NCI-H1694 (cell line): Measurements from ENCODE around the gene NENF.

Source experiments
- DNase-seq: peaks from one replicate; lab custom pipeline; 2025; lab: John Stamatoyannopoulos, UW

The NENF gene

DNA sequence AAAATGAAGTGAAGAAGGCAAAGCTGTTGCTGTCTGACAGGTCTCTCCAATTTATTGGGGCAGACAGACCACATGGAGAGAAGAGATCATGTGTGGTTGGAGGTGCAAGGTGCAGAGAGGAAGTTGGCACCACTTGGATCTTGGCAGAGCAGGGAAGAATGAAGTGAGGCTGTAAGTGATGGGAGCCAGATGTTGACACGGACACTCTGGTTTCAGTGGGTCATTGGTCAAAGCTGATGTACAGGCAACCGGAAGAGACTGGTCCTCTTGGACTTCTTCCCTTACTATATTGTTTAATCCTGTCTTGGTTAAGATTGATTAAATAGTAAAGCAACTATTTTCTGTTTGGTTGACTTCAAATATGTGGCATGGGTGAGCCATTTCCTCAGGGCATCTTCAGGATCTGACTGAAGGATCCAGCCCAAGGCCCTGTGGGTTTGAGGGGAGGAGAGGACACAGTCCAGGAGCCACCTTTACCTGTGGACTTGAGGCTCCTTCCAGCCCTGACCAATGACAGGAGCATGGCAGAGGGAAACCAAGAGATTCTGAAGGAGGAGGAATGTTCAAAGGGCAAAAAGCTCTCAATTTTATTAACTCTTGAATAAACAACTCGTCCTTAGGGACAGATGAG is 49.4 kb downstream of the NENF start:
- no peak for DNase-seq

DNA sequence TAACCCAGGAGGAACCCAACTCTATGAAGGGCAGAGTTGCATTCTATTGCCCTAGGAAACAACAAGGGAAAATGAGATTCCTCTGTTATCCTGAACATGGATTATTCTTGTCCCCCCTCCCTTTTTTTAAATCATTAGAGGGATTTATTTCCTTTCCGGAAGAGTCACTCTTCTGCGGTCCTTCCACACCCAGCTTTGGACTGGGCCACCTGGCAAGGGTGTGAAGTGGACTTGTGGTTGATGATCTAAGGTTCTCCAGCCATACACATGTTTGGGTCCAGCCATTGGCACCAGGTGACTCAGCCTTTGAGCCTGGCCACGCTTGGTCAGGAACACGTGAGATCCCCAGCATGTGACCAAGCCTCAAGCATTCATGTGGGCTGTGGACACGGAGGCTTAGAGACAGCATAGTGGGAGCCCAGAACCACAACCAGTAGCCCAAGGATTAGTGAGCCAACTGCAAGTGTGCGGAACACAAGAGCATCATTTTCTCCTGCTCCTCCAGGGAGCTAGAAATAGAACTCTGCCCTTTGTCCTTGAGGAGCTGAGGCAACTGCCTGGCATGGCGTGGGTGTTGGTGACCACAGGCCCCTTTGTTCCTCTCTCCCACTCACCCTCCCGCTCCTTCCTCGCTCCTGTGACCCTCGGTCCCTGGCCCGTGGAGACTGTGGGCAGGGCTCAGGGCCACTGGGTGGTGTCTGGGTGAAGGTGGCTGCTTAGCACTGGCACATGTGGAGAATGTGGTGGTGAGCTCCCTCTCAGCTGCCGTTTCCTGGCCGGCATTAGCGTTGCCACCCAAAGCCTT is 50.1 kb downstream of the NENF start:
- no peak for DNase-seq

DNA sequence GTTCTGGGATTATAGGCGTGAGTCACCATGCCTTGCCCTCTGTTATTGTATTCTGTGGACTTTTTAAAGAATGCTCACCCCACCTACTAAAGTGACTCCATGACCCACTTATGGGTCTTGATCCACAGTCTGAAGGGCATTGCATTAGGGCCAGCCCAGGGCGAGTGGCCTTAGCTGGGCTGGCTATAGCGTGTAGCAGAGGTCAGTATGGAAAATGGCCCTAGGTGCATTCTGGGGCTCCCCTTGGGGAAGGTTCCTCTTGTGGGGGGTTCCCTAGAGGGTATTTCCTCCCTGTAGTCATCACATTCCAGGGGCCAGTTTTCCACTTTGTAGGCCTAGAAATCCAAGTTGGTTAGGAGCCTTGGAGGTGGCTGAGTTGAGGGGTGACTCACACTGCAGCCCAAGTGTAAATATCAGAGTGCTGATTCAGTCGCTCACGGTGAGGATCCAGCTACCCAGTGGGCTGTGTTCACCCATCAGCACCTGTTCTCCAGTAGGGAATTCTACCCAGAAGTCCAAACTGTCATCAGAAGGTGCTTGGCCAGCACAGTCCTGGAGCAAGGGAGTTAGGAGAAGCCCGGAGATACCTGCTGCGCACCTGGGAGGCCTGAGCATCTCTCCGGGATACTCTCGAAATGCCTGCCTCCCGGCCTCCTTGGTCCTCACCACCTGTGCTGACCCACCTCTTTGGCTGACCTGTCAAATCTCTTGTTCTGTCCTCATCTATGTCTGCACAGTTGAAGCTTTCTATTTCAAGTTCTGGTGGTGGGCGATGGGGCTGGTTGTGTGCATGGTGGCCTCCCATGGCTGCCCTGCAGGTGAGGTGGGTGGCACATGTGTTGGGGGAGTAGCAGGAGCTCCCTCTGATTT is 52.2 kb downstream of the NENF start:
- no peak for DNase-seq

DNA sequence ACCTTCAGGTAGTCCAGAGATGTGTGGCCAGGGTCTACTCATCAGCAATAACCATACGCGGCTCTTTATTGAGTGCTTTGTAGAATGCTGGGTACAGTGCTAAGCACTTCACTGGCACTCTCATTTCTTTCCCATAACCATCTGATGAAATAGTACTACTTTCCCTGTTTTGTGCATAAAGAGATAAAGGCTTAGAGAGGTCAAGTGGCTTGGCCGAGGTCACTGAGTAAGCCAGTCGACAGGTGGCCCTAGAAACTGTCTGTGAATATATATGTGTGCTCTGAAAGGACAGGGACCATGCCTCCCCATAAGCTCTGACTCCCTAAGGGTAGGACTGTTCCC is 52.8 kb downstream of the NENF start:
- DNase-seq: no peak

DNA sequence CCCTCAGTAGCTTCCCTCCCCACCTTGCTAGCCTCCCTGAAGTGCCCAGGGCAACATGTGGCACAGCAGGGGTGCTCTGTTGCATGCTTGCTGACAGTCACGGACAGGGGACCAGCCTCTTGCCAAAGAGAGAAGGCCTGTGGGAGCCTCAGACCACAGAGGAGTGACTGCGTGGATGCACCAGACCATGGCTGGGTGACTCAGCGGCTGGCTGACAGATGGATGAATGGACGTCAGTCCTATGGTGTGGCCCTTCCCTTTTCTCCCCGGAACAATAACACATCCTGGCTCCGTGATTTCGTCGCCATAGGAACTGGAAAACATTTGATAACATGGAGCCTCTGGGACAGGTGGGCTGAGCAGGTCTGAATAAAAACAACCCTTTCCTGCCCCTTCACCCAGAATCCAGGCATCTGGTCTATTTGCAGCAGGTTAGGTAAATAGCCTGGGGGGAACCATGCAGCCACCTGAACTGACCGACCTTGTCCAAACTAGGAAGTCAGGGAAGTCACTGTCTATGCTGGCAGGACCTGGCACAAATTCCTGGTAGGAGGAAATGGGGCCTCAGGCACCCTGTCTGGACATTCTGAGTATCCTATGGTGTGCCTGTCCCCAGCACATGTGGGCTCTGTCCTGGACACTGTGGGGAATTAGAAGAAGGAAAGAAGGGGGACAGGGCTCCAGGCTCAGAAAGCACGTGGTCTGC is 53.3 kb downstream of the NENF start:
- no peak for DNase-seq

DNA sequence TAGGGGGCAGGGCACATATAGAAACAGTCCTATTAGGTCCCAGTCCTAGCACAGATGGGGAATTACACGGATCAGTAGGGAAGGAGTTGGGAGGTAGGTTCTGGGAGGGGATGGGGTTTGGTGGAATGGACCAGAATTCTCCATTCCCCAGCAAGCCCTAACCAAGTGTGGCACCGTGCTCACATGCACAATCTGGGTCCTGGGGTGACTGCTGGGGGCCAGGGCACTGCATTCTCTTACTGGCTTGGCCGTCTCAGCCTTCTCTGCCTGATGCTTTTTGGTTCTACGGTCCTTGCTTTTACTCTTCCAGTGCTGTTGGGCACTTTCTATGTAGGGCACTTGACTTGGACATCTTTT is 53.9 kb downstream of the NENF start:
- DNase-seq: no peak

DNA sequence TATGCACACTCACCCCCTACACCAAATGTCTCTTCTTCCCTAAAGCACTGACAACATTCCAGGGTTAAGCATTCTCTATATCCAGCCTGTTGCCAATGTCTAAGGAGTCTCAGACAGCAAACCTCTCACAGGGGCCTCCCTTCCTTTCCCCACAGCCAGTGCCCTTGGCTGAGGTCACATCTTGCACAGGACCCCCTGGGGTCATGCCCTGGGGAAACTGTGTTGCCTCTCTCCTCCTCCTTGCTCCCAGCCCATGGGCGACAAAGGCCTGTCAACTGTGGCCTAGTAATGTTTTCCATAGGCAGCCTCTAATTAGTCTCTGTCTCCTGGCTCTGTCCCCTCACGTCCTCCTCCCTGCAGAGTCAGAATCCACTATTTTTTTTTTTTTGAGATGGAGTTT is 54.6 kb downstream of the NENF start:
- DNase-seq: no peak

DNA sequence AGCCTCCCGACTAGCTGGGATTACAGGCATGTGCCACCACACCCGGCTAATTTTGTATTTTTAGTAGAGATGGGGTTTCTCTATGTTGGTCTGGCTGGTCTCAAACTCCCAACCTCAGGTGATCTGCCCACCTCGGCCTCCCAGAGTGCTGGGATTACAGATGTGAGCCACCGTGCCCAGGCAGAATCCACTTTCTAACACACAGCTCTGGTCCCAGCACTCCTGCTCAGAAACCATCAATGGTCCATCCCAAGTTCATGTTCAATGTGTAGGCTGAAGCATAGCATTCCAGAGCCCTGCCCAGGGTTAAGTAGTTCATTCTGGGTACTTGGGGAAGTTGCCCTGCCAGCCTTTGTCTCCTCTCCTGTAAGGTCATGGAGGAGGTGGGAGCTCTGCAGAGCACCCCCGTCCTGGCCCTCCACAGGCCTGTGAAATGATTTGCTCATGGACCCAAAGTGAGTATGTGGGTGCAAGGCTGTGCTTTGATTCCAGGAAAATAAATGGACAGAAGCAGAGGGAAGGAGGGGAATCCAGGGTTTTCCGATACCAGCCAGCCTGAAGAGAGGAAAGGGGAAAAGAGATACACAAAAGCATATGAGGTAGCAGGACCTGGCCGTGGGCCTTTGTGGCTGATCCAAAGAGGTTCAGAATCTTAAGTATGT is 55.2 kb downstream of the NENF start:
- no peak for DNase-seq

DNA sequence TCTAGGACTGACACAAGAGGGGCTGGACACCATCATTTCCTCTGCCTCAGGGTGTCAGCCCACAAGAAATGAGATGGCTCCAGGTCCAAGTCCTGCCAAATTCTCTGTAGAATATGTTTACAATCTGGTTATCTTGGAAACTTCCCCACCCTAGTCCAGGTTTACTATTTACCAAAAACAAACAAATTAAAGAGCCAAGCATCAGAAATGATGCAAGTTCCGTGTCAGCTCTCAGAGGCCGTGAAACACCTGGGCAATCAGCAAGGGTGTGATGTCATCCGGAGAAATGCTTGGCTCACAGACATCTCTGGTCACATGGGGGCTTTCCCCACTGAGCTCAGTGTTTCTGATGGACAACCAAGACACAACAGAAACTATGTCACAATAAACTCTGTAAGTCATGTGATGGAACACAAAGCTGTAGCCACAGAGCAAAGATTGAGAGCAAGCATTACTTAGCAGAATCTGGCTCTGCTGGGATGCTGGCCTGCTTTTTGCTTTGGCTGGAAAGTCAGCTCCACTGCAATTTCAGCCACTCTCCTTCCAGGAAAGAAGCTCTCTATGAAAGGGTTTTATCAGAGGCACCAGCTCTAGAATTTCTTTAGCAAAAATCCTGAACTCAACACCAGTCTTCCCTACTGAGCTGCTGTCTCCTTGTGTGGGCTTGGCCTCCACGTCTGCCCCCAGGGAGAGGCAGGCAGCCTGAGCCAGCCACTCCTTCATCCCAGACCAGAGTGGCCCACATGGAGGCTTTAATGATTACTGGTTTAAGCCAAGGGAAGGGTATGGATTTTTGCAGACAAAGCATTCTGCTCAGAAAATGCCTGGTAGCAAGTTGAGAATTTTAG is 55.9 kb downstream of the NENF start:
- DNase-seq: no peak

DNA sequence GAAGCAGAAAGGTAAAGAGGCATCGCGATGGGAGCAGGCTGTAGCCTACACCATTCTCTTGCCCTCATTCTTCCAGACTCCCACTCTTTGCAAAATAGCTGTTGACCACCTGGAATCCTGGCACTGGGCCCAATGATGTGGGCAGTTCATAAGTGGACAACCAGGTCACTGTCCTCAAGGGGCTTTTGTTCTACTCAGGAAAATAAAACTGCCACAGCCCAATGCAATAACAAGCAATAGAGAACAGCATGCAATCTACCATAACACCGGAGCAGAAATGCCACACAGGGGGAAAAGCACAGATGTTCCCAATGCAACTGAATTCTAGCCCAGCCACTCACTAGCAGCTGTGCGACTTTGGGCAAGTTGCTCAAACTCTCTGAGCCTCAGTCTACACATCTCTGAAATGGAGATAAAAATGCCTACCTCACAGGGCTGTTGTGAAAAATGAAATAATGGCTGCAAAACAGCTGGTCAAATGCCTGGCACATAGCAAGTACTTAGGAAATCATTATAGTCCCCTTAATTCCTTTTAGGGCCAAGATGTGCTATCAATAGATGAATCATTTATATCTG is 56.7 kb downstream of the NENF start:
- no peak for DNase-seq

DNA sequence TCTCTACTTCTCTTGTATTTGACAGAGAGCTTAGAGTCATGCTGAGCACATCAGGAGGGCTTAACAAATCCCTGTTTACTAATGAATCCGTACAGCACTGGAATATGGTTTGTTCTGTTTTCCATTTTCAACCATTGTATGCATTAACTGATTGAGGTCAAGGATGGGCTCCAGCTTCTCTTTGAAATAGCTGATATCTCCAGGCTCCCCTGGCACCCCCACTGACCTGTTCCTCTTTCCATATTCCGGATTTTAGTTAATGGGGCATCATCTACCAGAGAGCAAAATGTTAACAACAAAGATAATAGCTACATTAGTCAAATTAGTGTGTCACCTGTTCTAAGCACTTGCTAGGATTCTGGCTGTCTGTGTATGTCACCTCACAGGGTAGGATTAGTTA is 57.6 kb downstream of the NENF start:
- no peak for DNase-seq

DNA sequence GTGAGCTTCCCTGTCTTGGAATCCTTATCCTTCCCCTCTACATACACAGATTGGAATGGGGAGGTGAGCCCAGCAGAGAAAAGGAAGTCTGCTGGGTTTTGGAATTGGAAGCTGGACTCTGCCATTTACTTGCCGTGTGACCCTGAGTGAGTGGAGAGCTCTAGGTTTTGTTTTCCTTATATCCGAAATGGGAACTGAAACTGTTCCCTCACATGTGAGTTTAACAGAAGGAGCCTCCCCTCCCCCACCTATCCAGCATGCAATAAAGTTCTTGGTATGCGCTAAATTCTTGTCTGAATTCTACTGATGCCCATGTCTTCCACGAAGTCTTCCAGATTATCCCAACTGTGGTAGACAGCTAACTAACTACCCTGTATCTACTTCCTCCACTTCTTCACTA is 58.7 kb downstream of the NENF start:
- DNase-seq: no peak
